GM18499 (cell line): ENCODE measurements around the gene ITGB3.

Source experiments
- ATAC-seq: cut with Tn5 transposase; IDR thresholded peaks from one replicate; pipeline ENCODE4 v1.9.1; 2021; ENCODE audit warnings: moderate number of reproducible peaks; ENCODE audit not compliant: insufficient read depth, unreplicated experiment

The ITGB3 gene

GRCh38 chr17:47273245-47273644 lies 19.6 kb downstream of the ITGB3 start:
- no peak for ATAC-seq

GRCh38 chr17:47274319-47275069 lies 20.9 kb downstream of the ITGB3 start:
- no peak for ATAC-seq

GRCh38 chr17:47275245-47275984 lies 21.8 kb downstream of the ITGB3 start:
- ATAC-seq: no peak

- ATAC-seq: no peak
Measured at GRCh38 chr17:47276444-47276843, 22.8 kb downstream of the ITGB3 start.

- no peak for ATAC-seq
Measured at GRCh38 chr17:47276868-47277267, 23.2 kb downstream of the ITGB3 start.

- no peak for ATAC-seq
Measured at GRCh38 chr17:47277921-47278320, 24.3 kb downstream of the ITGB3 start.

GRCh38 chr17:47278561-47278960 lies 24.9 kb downstream of the ITGB3 start:
- no peak for ATAC-seq

- ATAC-seq: peak; percentile 76
Measured at GRCh38 chr17:47279062-47279801, 25.6 kb downstream of the ITGB3 start.

GRCh38 chr17:47280072-47280811 lies 26.6 kb downstream of the ITGB3 start:
- no peak for ATAC-seq

- ATAC-seq: no peak
Measured at GRCh38 chr17:47281216-47281615, 27.6 kb downstream of the ITGB3 start.

GRCh38 chr17:47285003-47285402 lies 31.4 kb downstream of the ITGB3 start:
- ATAC-seq: no peak

- peak; percentile 58 for ATAC-seq
Measured at GRCh38 chr17:47286198-47286914, 32.7 kb downstream of the ITGB3 start.

- no peak for ATAC-seq
Measured at GRCh38 chr17:47287068-47287467, 33.4 kb downstream of the ITGB3 start.

GRCh38 chr17:47287639-47288038 lies 34.0 kb downstream of the ITGB3 start:
- ATAC-seq: no peak

- ATAC-seq: no peak
Measured at GRCh38 chr17:47288531-47289116, 35.0 kb downstream of the ITGB3 start.

- ATAC-seq: no peak
Measured at GRCh38 chr17:47289302-47289701, 35.7 kb downstream of the ITGB3 start.

- ATAC-seq: no peak
Measured at GRCh38 chr17:47290870-47291241, 37.2 kb downstream of the ITGB3 start.

GRCh38 chr17:47291242-47291873 lies 37.7 kb downstream of the ITGB3 start:
- no peak for ATAC-seq

GRCh38 chr17:47292206-47292605 lies 38.6 kb downstream of the ITGB3 start:
- ATAC-seq: no peak
